HCT116 (cell line): ENCODE data around the gene SIVA1. TPM values are rescaled to one million over a fixed set of nuclear protein-coding genes. Genes with fewer than 3 reads are reported as not detected.

ENCODE experiments used
- ATAC-seq: fragments of 200-7000 bp; cut with Tn5 transposase; 2 replicates; pipeline ENCODE4 v1.9.1; 2020; ENCODE audit warnings: mild to moderate bottlenecking, moderate library complexity
- BruUV-seq: library from RNA; stranded (reverse); fragments of 400-500 nt; replicated peaks from 2 replicates; lab custom pipeline; 2021; lab: Mats Ljungman, UMichigan
- CTCF ChIA-PET: fragments of 300-600 bp; sonication (Branson Sonifier 250); formaldehyde crosslinking; loops from one replicate; lab custom pipeline; 2021; ENCODE audit warnings: antibody characterized with exemption; lab: Charles Lee
- POLR2A ChIA-PET: fragments of 300-600, 350-600 bp; sonication (Branson Sonifier 250); formaldehyde crosslinking; loops from one replicate; lab custom pipeline; 2021; ENCODE audit warnings: antibody characterized with exemption; lab: Charles Lee
- RAD21 ChIA-PET, 2 experiments: fragments of 300-600 bp; sonication (Branson Sonifier 250); formaldehyde crosslinking; loops; one replicate each; lab custom pipeline; 2023; ENCODE audit warnings: low total read pairs in 2 of 2; ENCODE audit not compliant: uncharacterized antibody in 2 of 2, unreplicated experiment in 2 of 2, low non-redundant PET in 1 of 2; lab: Charles Lee
- DNase-seq: peaks from one replicate; pipeline ENCODE4 v3.0.0-alpha.2; 2010; ENCODE audit warnings: low read depth, low spot score
- H2AFZ ChIP-seq: fragments of 200-600 bp; shearing (Covaris generic), sonication (generic); 2 replicates; pipeline ENCODE4 v1.6.1; 2017; ENCODE audit warnings: low read depth, mixed run types, mixed read lengths, antibody characterized with exemption, low read length; ENCODE audit not compliant: poor library complexity, severe bottlenecking
- H3K27ac ChIP-seq: 2 replicates; pipeline ENCODE4 v1.5.1; 2012; ENCODE audit warnings: low read depth, low read length
- H3K27me3 ChIP-seq: fragments of 200-600 bp; sonication (generic); 2 replicates; pipeline ENCODE4 v1.6.1; 2016; ENCODE audit warnings: mixed run types, low read length, mixed read lengths; ENCODE audit not compliant: insufficient read depth
- H3K36me3 ChIP-seq, 2 experiments: fragments of 200-500 bp in 1 of 2; fragments of 200-600 bp in 1 of 2; sonication (Bioruptor generic) in 1 of 2; sonication (generic) in 1 of 2; 2 replicates each; pipeline versions ENCODE4 v1.5.1 to v1.6.1; 2014 to 2016; ENCODE audit warnings: low read length in 2 of 2, inconsistent platforms in 1 of 2, mixed read lengths in 1 of 2, mixed run types in 1 of 2; ENCODE audit not compliant: insufficient read depth in 2 of 2, control insufficient read depth in 1 of 2
- H3K4me1 ChIP-seq, 2 experiments: fragments of 200-600 bp in 1 of 2; sonication (generic) in 1 of 2; 2 replicates each; pipeline versions ENCODE4 v1.5.1 to v1.6.1; 2012 to 2017; ENCODE audit warnings: low read length in 2 of 2, inconsistent platforms in 1 of 2, mild to moderate bottlenecking in 1 of 2, mixed read lengths in 1 of 2, mixed run types in 1 of 2, moderate library complexity in 1 of 2; ENCODE audit not compliant: insufficient read depth in 2 of 2, control insufficient read depth in 1 of 2
- H3K4me2 ChIP-seq: fragments of 200-600 bp; sonication (generic); 2 replicates; pipeline ENCODE4 v1.6.1; 2017; ENCODE audit warnings: mixed run types, low read length, mixed read lengths
- H3K4me3 ChIP-seq, 2 experiments: fragments of 200-600 bp in 1 of 2; sonication (generic) in 1 of 2; replicated peaks in 1 of 2; 2 replicates each; pipeline ENCODE4 v1.5.1; 2011 to 2016; ENCODE audit warnings: low read length in 2 of 2, control low read depth in 1 of 2, low read depth in 1 of 2, mild to moderate bottlenecking in 1 of 2, mixed read lengths in 1 of 2, mixed run types in 1 of 2
- H3K79me2 ChIP-seq: fragments of 200-600 bp; sonication (generic); 2 replicates; pipeline ENCODE4 v1.6.1; 2017; ENCODE audit warnings: mild to moderate bottlenecking, mixed run types, low read length, moderate library complexity, mixed read lengths; ENCODE audit not compliant: insufficient read depth
- H3K9ac ChIP-seq: fragments of 200-600 bp; sonication (generic); 2 replicates; pipeline ENCODE4 v1.6.1; 2016; ENCODE audit warnings: low read length, mixed read lengths
- H3K9me2 ChIP-seq: fragments of 200-600 bp; sonication (generic), shearing (Covaris generic); 2 replicates; pipeline ENCODE4 v1.6.1; 2017; ENCODE audit warnings: mixed run types, mild to moderate bottlenecking, moderate library complexity; ENCODE audit not compliant: insufficient read depth
- H3K9me3 ChIP-seq, 2 experiments: fragments of 200-500 bp in 1 of 2; fragments of 200-600 bp in 1 of 2; sonication (Bioruptor generic) in 1 of 2; sonication (generic) in 1 of 2; 2 replicates each; pipeline ENCODE4 v1.6.1; 2014 to 2017; ENCODE audit warnings: low read length in 2 of 2, mixed read lengths in 2 of 2, inconsistent platforms in 1 of 2, low read depth in 1 of 2, mild to moderate bottlenecking in 1 of 2, mixed run types in 1 of 2, moderate library complexity in 1 of 2; ENCODE audit not compliant: control insufficient read depth in 1 of 2, insufficient read depth in 1 of 2
- H4K20me1 ChIP-seq: fragments of 200-600 bp; sonication (generic), shearing (Covaris generic); 2 replicates; pipeline ENCODE4 v1.6.1; 2017; ENCODE audit warnings: mixed run types, mild to moderate bottlenecking, moderate library complexity; ENCODE audit not compliant: insufficient read depth
- CBX3 ChIP-seq: IDR thresholded peaks from 2 replicates; pipeline ENCODE4 v1.6.1; 2012; ENCODE audit warnings: low read depth
- CEBPB ChIP-seq: IDR thresholded peaks from 2 replicates; pipeline ENCODE4 v1.6.1; 2012; ENCODE audit warnings: low read depth
- EGR1 ChIP-seq: IDR thresholded peaks from 2 replicates; pipeline ENCODE4 v1.6.1; 2012; ENCODE audit warnings: low read depth
- EZH2 ChIP-seq: fragments of 200-600 bp; sonication (generic); IDR thresholded peaks from 2 replicates; pipeline ENCODE4 v1.6.1; 2017; ENCODE audit warnings: antibody characterized with exemption, mixed run types
- MAX ChIP-seq: IDR thresholded peaks from 2 replicates; pipeline ENCODE4 v1.6.1; 2012
- POLR2A ChIP-seq: IDR thresholded peaks from 2 replicates; pipeline ENCODE4 v1.7.0; 2011; ENCODE audit warnings: borderline replicate concordance; ENCODE audit not compliant: insufficient read depth, insufficient read length; ENCODE audit errors: extremely low read depth
- POLR2AphosphoS5 ChIP-seq: IDR thresholded peaks from 2 replicates; pipeline ENCODE4 v1.6.1; 2011; ENCODE audit warnings: mild to moderate bottlenecking, low read depth, low read length, moderate library complexity
- RAD21 ChIP-seq: IDR thresholded peaks from 2 replicates; pipeline ENCODE4 v1.6.1; 2012; ENCODE audit warnings: low read depth, mild to moderate bottlenecking
- REST ChIP-seq: IDR thresholded peaks from 2 replicates; pipeline ENCODE4 v1.6.1; 2012; ENCODE audit warnings: low read depth
- SP1 ChIP-seq: IDR thresholded peaks from 2 replicates; pipeline ENCODE4 v1.6.1; 2012; ENCODE audit warnings: low read depth
- SRF ChIP-seq: IDR thresholded peaks from 2 replicates; pipeline ENCODE4 v1.6.1; 2012; ENCODE audit warnings: low read depth
- TCF7L2 ChIP-seq: IDR thresholded peaks from 2 replicates; pipeline ENCODE4 v1.7.0; 2011; ENCODE audit warnings: borderline replicate concordance, inconsistent platforms; ENCODE audit not compliant: insufficient read depth, insufficient read length; ENCODE audit errors: extremely low read depth
- YY1 ChIP-seq: IDR thresholded peaks from 2 replicates; pipeline ENCODE4 v1.6.1; 2011; ENCODE audit warnings: low read length, low read depth, moderate library complexity, mild to moderate bottlenecking; ENCODE audit not compliant: insufficient replicate concordance; ENCODE audit errors: extremely low read depth
- ZNF274 ChIP-seq: fragments of 200-500 bp; sonication (Bioruptor generic); IDR thresholded peaks from 2 replicates; pipeline ENCODE4 v1.6.1; 2014; ENCODE audit warnings: mild to moderate bottlenecking, low read depth, low read length, inconsistent platforms
- intact Hi-C: fragments of 100-400 bp; cut with micrococcal nuclease; formaldehyde crosslinking; loops from 2 replicates; pipeline ENCODE4 v1.10.0; 2022
- total RNA-seq: library from RNA; stranded (reverse); gene quantifications from one replicate; pipeline ENCODE4 v1.2.1, GENCODE V29; 2021; ENCODE audit not compliant: unreplicated experiment

Gene SIVA1
- total RNA-seq, 1 experiment from 2014 or later = 141 TPM

- Histone ChIP-seq H3K9me3 (no peaks in the 10 kb centered on the region), H3K4me2 (peak overlapping the region; percentile 35)
- DNase-seq = peak; percentile 48
- CTCF ChIA-PET = no interaction called here
- TF ChIP-seq SP1 (no peak), CEBPB (no peak), MAX (no peak), TCF7L2 (peak; percentile 50), CBX3 (no peak), EGR1 (no peak), POLR2AphosphoS5 (peak; percentile 40; the same call in 1 of the 2 replicates), POLR2A (no peak)
- TF ChIP-seq, all 23 proteins: peak for 2
- BruUV-seq = no TSS peak
- Histone ChIP-seq H3K27me3 (no peaks in the 10 kb centered on the region), H3K36me3 (no peaks in the 10 kb centered on the region), H3K4me1 (peaks cover 26 to 35% of the 10 kb centered on the region in 2 experiments), H3K9me2 (no peaks in the 10 kb centered on the region), H4K20me1 (no peaks in the 10 kb centered on the region), H3K27ac (no peak overlapping the region; the same call in 1 of the 2 replicates), H3K4me3 (no peak overlapping the region), H2AFZ (no peak overlapping the region), H3K79me2 (no peaks in the 10 kb centered on the region), H3K9ac (no peak overlapping the region)
- intact Hi-C loops = no loop called here
- POLR2A ChIA-PET = no interaction called here
- RAD21 ChIA-PET = interaction anchor here in 1 of 2 experiments (0.7 kb wide), 1 partner anchor 11 kb away, joined by 4 read pairs; no protein-coding TSS in a partner anchor
- ATAC-seq = peak; percentile 60
These were observed 52.4 kb downstream of the SIVA1 start for GRCh38 chr14:104805326-104805678.

- Histone ChIP-seq H3K9me3 (no peaks in the 10 kb centered on the region), H4K20me1 (no peaks in the 10 kb centered on the region), H3K4me3 (no peak overlapping the region), H3K4me1 (peaks cover 26 to 35% of the 10 kb centered on the region in 2 experiments), H3K9ac (no peak overlapping the region), H3K4me2 (peak overlapping the region; percentile 35), H3K27ac (peak overlapping the region; percentile 13; the same call in 1 of the 2 replicates), H3K36me3 (no peaks in the 10 kb centered on the region), H2AFZ (no peak overlapping the region), H3K79me2 (no peaks in the 10 kb centered on the region), H3K9me2 (no peaks in the 10 kb centered on the region), H3K27me3 (no peaks in the 10 kb centered on the region)
- CTCF ChIA-PET = no interaction called here
- RAD21 ChIA-PET = no interaction called here
- no peak for DNase-seq
- intact Hi-C loops = no loop called here
- ATAC-seq = no peak
- POLR2A ChIA-PET = no interaction called here
- BruUV-seq = no TSS peak
- TF ChIP-seq POLR2A (no peak), YY1 (no peak), RAD21 (no peak), ZNF274 (no peak), REST (no peak), SRF (no peak), EZH2 (no peak), TCF7L2 (no peak)
These were observed 53.1 kb downstream of the SIVA1 start for GRCh38 chr14:104805941-104806624.
